OCI-LY7 (cell line): ENCODE data around the gene AKAP7.

Experiments
- CTCF ChIP-seq: fragments of 200-600 bp; sonication (generic); conservative IDR thresholded peaks from 2 replicates; pipeline ENCODE4 v1.5.1; 2014; ENCODE audit warnings: mild to moderate bottlenecking, antibody characterized with exemption, low read length, moderate library complexity, mixed read lengths
- EZH2phosphoT487 ChIP-seq: fragments of 200-600 bp; sonication (generic); IDR thresholded peaks from 2 replicates; pipeline ENCODE4 v1.6.1; 2018; ENCODE audit warnings: low read depth, borderline replicate concordance, mild to moderate bottlenecking, mixed run types, antibody characterized with exemption, low read length, moderate library complexity, mixed read lengths

- TF ChIP-seq CTCF (no peak), EZH2phosphoT487 (no peak)
Measured at GRCh38 chr6:131210469-131210868, 75.2 kb downstream of the AKAP7 start.
